IMR-90 (cell line): ENCODE measurements around the gene CST9.

Experiments used
- BHLHE40 ChIP-seq: fragments of 150-350 bp; IDR thresholded peaks from 2 replicates; pipeline ENCODE4 v1.6.1; 2016; ENCODE audit warnings: mild to moderate bottlenecking, low read depth, low read length
- SMC3 ChIP-seq: fragments of 150-350 bp; IDR thresholded peaks from 2 replicates; pipeline ENCODE4 v1.6.1; 2016; ENCODE audit warnings: low read depth, mild to moderate bottlenecking, antibody characterized with exemption, low read length, moderate library complexity
- USF2 ChIP-seq: fragments of 150-350 bp; IDR thresholded peaks from 2 replicates; pipeline ENCODE4 v1.6.1; 2017; ENCODE audit warnings: mild to moderate bottlenecking, antibody characterized with exemption, low read length, low read depth

- no peak for TF ChIP-seq USF2
- TF ChIP-seq SMC3: no peak
- TF ChIP-seq BHLHE40: no peak
These were observed 40.8 kb downstream of the CST9 start for GRCh38 chr20:23564927-23565326.
